HepG2 (cell line): ENCODE results near the gene ITPR1. TPM values are rescaled to one million over a fixed set of nuclear protein-coding genes. Genes with fewer than 3 reads are reported as not detected.

ENCODE experiments used
- AHDC1 ChIP-seq: sonication (generic); formaldehyde crosslinking; IDR thresholded peaks from 2 replicates; pipeline ENCODE4 v1.5.1; 2020; ENCODE audit warnings: mild to moderate bottlenecking, missing genetic modification reagents, borderline replicate concordance
- ASH2L ChIP-seq: fragments of 300-600, 200-600 bp; sonication (generic); IDR thresholded peaks from 2 replicates; pipeline ENCODE4 v1.7.0; 2017; ENCODE audit warnings: low read depth, mild to moderate bottlenecking, moderate library complexity, mixed read lengths, low read length; ENCODE audit not compliant: insufficient read length
- BCL6 ChIP-seq: IDR thresholded peaks from 2 replicates; pipeline ENCODE4 v1.6.1; 2016; ENCODE audit warnings: missing genetic modification reagents, missing compliant biosample characterization
- BRCA1 ChIP-seq: sonication (generic); formaldehyde crosslinking; IDR thresholded peaks from 2 replicates; pipeline ENCODE4 v1.4.0; 2020; ENCODE audit warnings: missing genetic modification reagents
- CTCF ChIP-seq: sonication (generic); formaldehyde crosslinking; IDR thresholded peaks from 2 replicates; pipeline ENCODE4 v1.5.0; 2020; ENCODE audit warnings: mild to moderate bottlenecking, missing genetic modification reagents, moderate library complexity
- FOXM1 ChIP-seq: sonication (generic); formaldehyde crosslinking; IDR thresholded peaks from 2 replicates; pipeline ENCODE4 v1.5.0; 2020; ENCODE audit warnings: missing genetic modification reagents
- GTF2F1 ChIP-seq: fragments of 150-350 bp; IDR thresholded peaks from 2 replicates; pipeline ENCODE4 v1.6.1; 2014; ENCODE audit warnings: low read length
- HIVEP1 ChIP-seq: sonication (generic); formaldehyde crosslinking; IDR thresholded peaks from 2 replicates; pipeline ENCODE4 v1.4.0; 2020; ENCODE audit warnings: mild to moderate bottlenecking, missing genetic modification reagents
- MIER3 ChIP-seq: IDR thresholded peaks from 2 replicates; pipeline ENCODE4 v1.6.1; 2016; ENCODE audit warnings: missing compliant biosample characterization, borderline replicate concordance
- NFKBIZ ChIP-seq: IDR thresholded peaks from 2 replicates; pipeline ENCODE4 v1.6.1; 2018; ENCODE audit warnings: missing genetic modification reagents, missing compliant biosample characterization
- PCBP2 ChIP-seq: fragments of 200-400 bp; formaldehyde crosslinking; optimal IDR thresholded peaks from 2 replicates; pipeline ENCODE3; 2018; ENCODE audit warnings: low read length, low read depth; ENCODE audit not compliant: poor library complexity, severe bottlenecking
- RFXANK ChIP-seq: IDR thresholded peaks from 2 replicates; pipeline ENCODE4 v1.6.1; 2016
- RORA ChIP-seq: sonication (generic); formaldehyde crosslinking; IDR thresholded peaks from 2 replicates; pipeline ENCODE4 v1.5.0; 2020; ENCODE audit warnings: mild to moderate bottlenecking, missing genetic modification reagents, moderate library complexity
- SCMH1 ChIP-seq: sonication (generic); formaldehyde crosslinking; IDR thresholded peaks from 2 replicates; pipeline ENCODE4 v1.9.0; 2021; ENCODE audit warnings: missing genetic modification reagents, mild to moderate bottlenecking, borderline replicate concordance
- SMARCE1 ChIP-seq: fragments of 450-650 bp; IDR thresholded peaks from 2 replicates; pipeline ENCODE4 v1.6.1; 2017; ENCODE audit warnings: borderline replicate concordance
- TERF1 ChIP-seq: sonication (generic); formaldehyde crosslinking; IDR thresholded peaks from 2 replicates; pipeline ENCODE4 v1.8.0; 2022; ENCODE audit warnings: mild to moderate bottlenecking, missing genetic modification reagents, moderate library complexity
- ZFYVE20 ChIP-seq: sonication (generic); formaldehyde crosslinking; IDR thresholded peaks from 2 replicates; pipeline ENCODE4 v1.8.0; 2023; ENCODE audit warnings: low read depth, mild to moderate bottlenecking, moderate library complexity, missing genetic modification reagents, borderline replicate concordance
- ZNF501 ChIP-seq: sonication (generic); formaldehyde crosslinking; IDR thresholded peaks from 2 replicates; pipeline ENCODE4 v1.5.1; 2020; ENCODE audit warnings: mild to moderate bottlenecking, moderate library complexity, missing genetic modification reagents
- ZNF614 ChIP-seq: IDR thresholded peaks from 2 replicates; pipeline ENCODE4 v1.6.1; 2018; ENCODE audit warnings: missing biosample characterization, missing genetic modification reagents, inconsistent platforms, borderline replicate concordance
- polyA plus RNA-seq, 8 experiments: library from polyadenylated mRNA; depleted of rRNA in 3 of 8; stranded (reverse) in 7 of 8; unstranded in 1 of 8; fragments of >200 nt; fragmentation: Illumina TruSeq in 4 of 8; extraction: Trizol in 4 of 8; gene quantifications; 2 replicates each; pipeline versions ENCODE4 v1.2.1 to v1.2.3, GENCODE V29; 2011 to 2016; ENCODE audit warnings: low read depth in 4 of 8, missing spikeins in 1 of 8, mixed read lengths in 1 of 8; ENCODE audit not compliant: insufficient read depth in 1 of 8
- total RNA-seq, 5 experiments: library from RNA; depleted of rRNA; stranded (reverse); fragments of >200 nt; fragmentation: Illumina TruSeq; extraction: Trizol; gene quantifications; 2 replicates each; pipeline ENCODE4 v1.2.3, GENCODE V29; 2016; ENCODE audit warnings: low read depth in 1 of 5
- TF ChIP-seq, protein P1 (sequence below): sonication (generic); formaldehyde crosslinking; IDR thresholded peaks from 2 replicates; pipeline ENCODE4 v1.5.0; 2020; ENCODE audit warnings: missing genetic modification reagents, mild to moderate bottlenecking, borderline replicate concordance

Gene ITPR1
- total and polyA plus RNA-seq, 2 of the 13 experiments (the other 11 are each of a cell fraction or from before 2014, with no cell fraction given), result 10.0 to 11.4 TPM

GRCh38 chr3:4466741-4467521 is 26.2 kb upstream of the ITPR1 start, which contains the start of gene SUMF1 (continued):
- TF ChIP-seq RFXANK (no peak), ZNF501 (CRISPR knock-in tag) (peak; percentile 45; the same call in 1 of the 2 replicates), BRCA1 (CRISPR knock-in tag) (no peak; the same call in none of the 2 replicates), ASH2L (peak; percentile 97), ZNF614 (CRISPR knock-in tag) (no peak), CTCF (CRISPR knock-in tag) (no peak), NFKBIZ (CRISPR knock-in tag) (peak; percentile 77; the same call in 1 of the 2 replicates), GTF2F1 (no peak; the same call in 1 of the 2 replicates), MIER3 (CRISPR knock-in tag) (0 out of 2 replicates have a peak, but pooled peaks have one; percentile 32), PCBP2 (no peak), SMARCE1 (no peak), BCL6 (CRISPR knock-in tag) (peak; percentile 57; the same call in 1 of the 2 replicates), ZFYVE20 (CRISPR knock-in tag) (0 out of 2 replicates have a peak, but pooled peaks have one; percentile 37), TERF1 (CRISPR knock-in tag) (no peak), HIVEP1 (CRISPR knock-in tag) (peak; percentile 78; the same call in 1 of the 2 replicates), SCMH1 (CRISPR knock-in tag) (no peak), RORA (CRISPR knock-in tag) (no peak), AHDC1 (CRISPR knock-in tag) (no peak), FOXM1 (CRISPR knock-in tag) (no peak)
- TF ChIP-seq, protein P1, sequence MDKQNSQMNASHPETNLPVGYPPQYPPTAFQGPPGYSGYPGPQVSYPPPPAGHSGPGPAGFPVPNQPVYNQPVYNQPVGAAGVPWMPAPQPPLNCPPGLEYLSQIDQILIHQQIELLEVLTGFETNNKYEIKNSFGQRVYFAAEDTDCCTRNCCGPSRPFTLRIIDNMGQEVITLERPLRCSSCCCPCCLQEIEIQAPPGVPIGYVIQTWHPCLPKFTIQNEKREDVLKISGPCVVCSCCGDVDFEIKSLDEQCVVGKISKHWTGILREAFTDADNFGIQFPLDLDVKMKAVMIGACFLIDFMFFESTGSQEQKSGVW, result no peak
